ENCODE results near the gene TNFAIP8.

Gene TNFAIP8

DNA sequence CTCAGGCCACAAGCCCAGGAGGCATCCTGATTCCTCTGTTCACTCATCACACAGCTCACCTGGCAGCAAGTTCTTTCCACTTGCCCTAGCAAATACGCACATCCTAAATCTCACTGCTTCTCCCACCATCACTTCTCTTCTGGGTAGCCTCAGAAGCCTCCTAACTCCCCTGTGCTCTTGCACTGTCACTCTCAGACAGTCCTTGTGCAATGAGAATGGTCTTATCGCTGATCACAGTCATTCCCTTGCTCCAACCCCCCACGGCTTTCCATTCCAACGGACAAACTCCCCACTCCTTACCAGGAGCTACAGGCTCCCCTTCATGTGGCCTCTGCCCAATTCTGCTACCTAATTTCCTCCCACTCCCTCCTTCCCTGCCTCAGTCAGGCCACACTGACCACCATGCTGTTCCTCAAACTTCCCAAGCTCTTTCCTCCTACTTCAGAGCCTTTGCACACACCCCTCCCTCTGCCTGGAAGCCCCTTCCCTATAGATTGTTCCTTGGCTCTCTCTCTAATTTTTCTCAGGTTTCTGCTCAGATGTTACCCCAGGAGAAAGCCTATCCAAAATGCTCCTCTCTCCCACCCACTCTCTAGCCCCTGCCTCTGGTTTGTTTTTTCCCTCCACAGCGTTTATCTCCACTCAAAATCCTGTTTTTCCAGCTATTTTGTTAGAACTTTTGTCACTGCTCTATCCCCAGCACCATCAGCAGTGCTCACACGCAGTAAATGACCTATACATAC lies 34.1 kb upstream of the TNFAIP8 start:
- no peak for TF ChIP-seq GATA2 (IDR thresholded peaks at IDR 0.05; ENCODE audit: low read depth, low read length)
- TF ChIP-seq GATA3 (IDR thresholded peaks at IDR 0.05; ENCODE audit: low read depth, low read length) = no peak

- no peak for TF ChIP-seq GATA2 (IDR thresholded peaks at IDR 0.05; ENCODE audit: low read depth, low read length)
- no peak for TF ChIP-seq GATA3 (IDR thresholded peaks at IDR 0.05; ENCODE audit: low read depth, low read length)
Measured at GRCh38 chr5:119322312-119322947, 33.4 kb upstream of the TNFAIP8 start.

GRCh38 chr5:119322948-119323537 lies 32.8 kb upstream of the TNFAIP8 start:
- no peak for TF ChIP-seq GATA3 (IDR thresholded peaks at IDR 0.05; ENCODE audit: low read depth, low read length)
- TF ChIP-seq GATA2 (IDR thresholded peaks at IDR 0.05; ENCODE audit: low read depth, low read length) = no peak

DNA sequence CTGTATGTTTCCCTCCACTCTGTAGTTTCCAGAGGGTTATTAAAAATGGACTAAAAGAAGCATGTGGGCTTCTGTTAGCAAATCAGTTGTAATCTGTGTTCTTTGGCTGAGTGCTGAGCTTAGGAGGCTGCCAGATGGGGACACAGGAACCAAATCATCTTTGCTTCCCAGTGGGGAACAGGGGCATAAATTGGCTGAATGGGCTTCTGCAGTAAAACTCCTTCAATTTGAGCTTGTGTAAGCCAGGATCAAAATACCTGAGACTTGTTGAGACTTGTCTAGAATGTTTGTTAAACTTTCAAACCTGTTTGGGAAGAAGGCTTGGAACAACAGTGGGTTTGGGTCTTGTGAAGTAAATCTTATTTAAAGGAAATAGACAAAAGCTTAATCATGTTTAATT lies 32.2 kb upstream of the TNFAIP8 start:
- TF ChIP-seq GATA3 (IDR thresholded peaks at IDR 0.05; ENCODE audit: low read depth, low read length) (no peak), GATA2 (IDR thresholded peaks at IDR 0.05; ENCODE audit: low read depth, low read length) (no peak)

DNA sequence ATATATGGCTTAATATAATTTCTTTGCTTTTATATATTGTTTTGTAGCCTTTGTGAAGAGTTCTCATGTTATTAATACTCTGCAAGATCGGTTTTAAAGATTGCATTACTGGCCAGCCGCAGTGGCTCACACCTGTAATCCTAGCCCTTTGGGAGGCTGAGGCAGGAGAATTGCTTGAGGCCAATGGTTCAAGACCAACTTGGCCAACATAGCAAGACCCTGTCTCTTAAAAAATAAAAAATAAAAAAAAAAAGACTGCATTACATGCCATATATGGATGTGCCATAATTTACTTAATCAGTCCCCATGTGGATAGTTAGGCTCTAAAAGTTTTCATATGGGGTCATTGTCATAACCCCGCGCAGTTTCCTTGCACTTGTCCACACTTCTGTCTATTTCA lies 31.0 kb upstream of the TNFAIP8 start:
- TF ChIP-seq GATA3 (IDR thresholded peaks at IDR 0.05; ENCODE audit: low read depth, low read length) (no peak), GATA2 (IDR thresholded peaks at IDR 0.05; ENCODE audit: low read depth, low read length) (no peak)

GRCh38 chr5:119327018-119327417 lies 28.8 kb upstream of the TNFAIP8 start:
- TF ChIP-seq GATA3 (IDR thresholded peaks at IDR 0.05; ENCODE audit: low read depth, low read length) = no peak
- TF ChIP-seq GATA2 (IDR thresholded peaks at IDR 0.05; ENCODE audit: low read depth, low read length) = no peak

DNA sequence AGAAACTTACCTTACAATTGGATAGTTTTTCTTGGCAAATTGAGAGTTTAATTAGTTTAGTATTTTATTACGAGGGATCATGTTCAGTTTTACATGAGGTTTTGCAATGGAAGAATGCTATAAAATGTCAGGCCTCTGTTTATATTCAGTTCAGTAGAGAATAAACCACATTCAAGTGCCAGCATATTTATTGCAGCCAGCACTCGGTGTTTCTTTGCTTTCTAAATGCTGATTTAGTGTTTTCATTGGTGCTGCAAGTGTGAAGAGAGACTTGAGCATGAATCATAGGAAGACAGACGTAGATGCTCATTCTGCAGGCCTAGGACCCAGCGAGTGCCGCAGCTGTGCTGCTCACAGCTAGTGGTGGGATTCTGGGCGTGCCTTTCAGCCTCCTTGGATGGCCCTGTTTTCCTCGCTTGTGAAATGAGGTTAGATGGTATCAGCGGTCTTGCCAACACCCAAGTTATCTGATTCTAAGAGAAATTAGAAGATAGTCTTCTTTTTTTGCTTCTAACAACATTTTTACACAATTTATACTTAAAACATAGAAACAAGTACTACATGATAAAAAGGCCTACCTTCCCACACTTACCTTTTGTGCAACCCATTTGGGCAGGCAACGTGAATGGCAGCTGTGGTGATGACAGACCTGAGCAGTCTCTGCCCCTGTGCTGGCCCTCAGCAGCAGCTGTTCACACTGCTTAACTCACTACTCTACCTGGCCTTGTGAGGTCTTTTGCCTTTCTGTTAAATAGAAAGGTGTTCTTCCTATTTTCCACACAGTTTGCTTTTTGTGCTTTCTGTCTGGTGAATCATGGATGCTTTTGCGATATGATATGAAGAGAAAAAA lies 26.8 kb upstream of the TNFAIP8 start:
- TF ChIP-seq GATA3 (IDR thresholded peaks at IDR 0.05; ENCODE audit: low read depth, low read length) = no peak
- no peak for TF ChIP-seq GATA2 (IDR thresholded peaks at IDR 0.05; ENCODE audit: low read depth, low read length)

DNA sequence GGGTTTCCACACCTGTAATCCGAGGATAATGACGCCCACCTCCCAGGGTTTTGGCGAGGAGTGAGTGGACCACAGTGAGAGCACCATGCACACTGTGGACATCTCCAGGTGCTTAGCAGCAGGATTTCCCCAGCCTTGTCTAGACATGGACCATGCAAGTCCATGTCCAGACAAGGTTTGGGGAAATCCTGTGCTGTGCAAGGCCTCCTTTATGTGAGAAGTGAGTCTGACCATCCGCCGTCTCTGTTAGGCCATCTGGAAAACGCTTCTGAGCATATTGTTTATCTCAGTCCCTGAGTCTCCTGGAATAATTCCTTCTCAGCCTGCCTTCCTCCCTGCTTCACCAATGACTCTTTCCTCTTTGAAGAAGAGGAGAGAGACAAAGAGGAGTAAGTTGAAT lies 26.2 kb upstream of the TNFAIP8 start:
- TF ChIP-seq GATA2 (IDR thresholded peaks at IDR 0.05; ENCODE audit: low read depth, low read length) = no peak
- TF ChIP-seq GATA3 (IDR thresholded peaks at IDR 0.05; ENCODE audit: low read depth, low read length) = no peak

GRCh38 chr5:119330367-119331183 lies 25.2 kb upstream of the TNFAIP8 start:
- TF ChIP-seq GATA2 (IDR thresholded peaks at IDR 0.05; ENCODE audit: low read depth, low read length) (no peak), GATA3 (IDR thresholded peaks at IDR 0.05; ENCODE audit: low read depth, low read length) (no peak)

DNA sequence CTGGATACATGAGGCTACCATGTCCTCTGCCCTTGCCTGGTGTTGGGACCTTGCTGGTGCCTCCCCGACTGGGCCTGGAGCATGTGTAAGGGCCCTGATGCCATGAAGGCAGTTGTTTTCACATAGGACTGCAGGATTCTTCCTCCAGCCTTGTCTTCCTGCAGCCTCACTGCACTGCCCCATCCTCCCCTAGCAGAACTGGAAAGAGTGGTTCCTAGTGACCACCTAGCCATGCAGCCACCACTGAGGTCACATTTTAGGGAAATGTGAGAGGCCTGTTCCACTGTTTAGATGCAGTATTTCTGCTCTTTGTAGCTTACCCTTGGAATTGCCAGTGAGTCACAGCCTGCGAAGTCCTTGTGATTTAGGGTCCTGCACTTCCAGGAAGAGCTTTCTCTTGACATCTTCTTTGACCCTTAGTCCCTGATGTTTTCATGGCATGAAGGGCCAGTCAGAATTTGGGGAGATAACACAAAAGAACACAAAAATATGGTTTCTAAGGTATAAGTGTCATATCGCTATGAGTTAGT lies 24.2 kb upstream of the TNFAIP8 start:
- TF ChIP-seq GATA2 (IDR thresholded peaks at IDR 0.05; ENCODE audit: low read depth, low read length) (no peak), GATA3 (IDR thresholded peaks at IDR 0.05; ENCODE audit: low read depth, low read length) (no peak)

- no peak for TF ChIP-seq GATA2 (IDR thresholded peaks at IDR 0.05; ENCODE audit: low read depth, low read length)
Measured at GRCh38 chr5:119332208-119332607, 23.6 kb upstream of the TNFAIP8 start.

DNA sequence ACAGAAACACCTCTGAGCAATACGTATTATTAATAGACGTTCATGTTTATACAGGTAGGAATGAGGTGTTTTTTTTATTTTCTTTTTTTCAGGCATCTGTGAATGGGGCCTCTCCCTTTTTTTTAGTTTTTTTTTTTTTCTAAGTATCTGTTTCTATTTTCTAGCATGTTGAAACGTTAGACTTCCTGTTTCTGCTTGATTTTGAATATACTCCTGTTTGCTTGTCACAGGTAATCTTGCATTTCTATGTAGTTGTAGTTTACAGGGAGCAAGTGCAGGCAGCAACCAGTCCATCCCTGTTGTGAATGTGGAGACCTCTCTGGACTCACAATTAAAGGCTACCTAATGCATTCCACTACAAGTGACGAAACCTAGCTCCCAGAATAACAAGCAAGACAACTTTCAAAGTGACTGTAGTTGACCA lies 22.8 kb upstream of the TNFAIP8 start:
- TF ChIP-seq GATA2 (IDR thresholded peaks at IDR 0.05; ENCODE audit: low read depth, low read length) (no peak), GATA3 (IDR thresholded peaks at IDR 0.05; ENCODE audit: low read depth, low read length) (no peak)

- TF ChIP-seq GATA2 (IDR thresholded peaks at IDR 0.05; ENCODE audit: low read depth, low read length) = no peak
- TF ChIP-seq GATA3 (IDR thresholded peaks at IDR 0.05; ENCODE audit: low read depth, low read length) = no peak
Measured at GRCh38 chr5:119333421-119333851, 22.4 kb upstream of the TNFAIP8 start.
